Measurements from ENCODE around the gene TNPO1. TPM values are rescaled to one million over a fixed set of nuclear protein-coding genes. Genes with fewer than 3 reads are reported as not detected.

The TNPO1 gene
- total and polyA plus RNA-seq, 9 of the 15 experiments (the other 6 are each of a cell fraction or from before 2014, with no cell fraction given), result 20.8 to 176 (median 97.9) TPM

GRCh38 chr5:72829707-72830106 lies 13.2 kb downstream of the TNPO1 start:
- no peaks in the 10 kb centered on the region for H3K79me2 ChIP-seq (ENCODE audit: control insufficient read depth, insufficient read depth, low read length)
- H3K27me3 ChIP-seq (ENCODE audit: control insufficient read depth in 2 of 2, insufficient read depth in 2 of 2, low read length in 2 of 2), result no peaks in the 10 kb centered on the region
- FAIRE-seq (no peak), DNase-seq (ENCODE audit: extremely low read depth in 1 of 4, low spot score in 3 of 4) (no peak), ATAC-seq (no peak)
- no peaks in the 10 kb centered on the region for H3K9me3 ChIP-seq (replicated peaks; ENCODE audit: control insufficient read depth, insufficient read depth, low read depth, low read length)
- ChIA-PET POLR2A (interaction anchor here (1.0 to 4.5 kb wide), 4 partner anchors 12 to 21 kb away, joined by 3 to 29 read pairs (median 4); partner anchors contain the start of gene TNPO1), CTCF (ENCODE audit: low intra/inter-chr PET ratio) (no interaction called here)
- H3K4me1 ChIP-seq (replicated peaks in 1 of 2; ENCODE audit: control insufficient read depth in 2 of 2, insufficient read depth in 2 of 2, low read length in 2 of 2), result no peaks in the 10 kb centered on the region
- intact Hi-C loops (cut with micrococcal nuclease) (no loop called here), in situ Hi-C loops (cut with MboI) (loop anchor here (5.0 kb wide), 1 partner anchor 67 kb away; no protein-coding TSS in a partner anchor)
- no peak overlapping the region for H3K4me2 ChIP-seq (ENCODE audit: insufficient read depth, low read length)
- no peaks in the 10 kb centered on the region for H3K36me3 ChIP-seq (ENCODE audit: control insufficient read depth, insufficient read depth, low read length)
- no peak overlapping the region for H3K27ac ChIP-seq (ENCODE audit: extremely low read depth, low read depth, low read length)
- H3K9me1 ChIP-seq (ENCODE audit: control insufficient read depth, insufficient read depth, low read length), result no peaks in the 10 kb centered on the region
- no peak overlapping the region for H2AFZ ChIP-seq (ENCODE audit: low read depth, low read length)
- H3K9ac ChIP-seq (ENCODE audit: insufficient read depth in 1 of 2, low read depth in 2 of 2, low read length in 2 of 2), result no peak overlapping the region
- no TSS peak for BruUV-seq (replicated peaks)
- no peaks in the 10 kb centered on the region for H4K20me1 ChIP-seq (replicated peaks; ENCODE audit: control insufficient read depth, insufficient read depth, low read length)
- H3K4me3 ChIP-seq, result no peak overlapping the region
- no peak for TF ChIP-seq PATZ1 (CRISPR knock-in tag; IDR thresholded peaks at IDR 0.05; ENCODE audit: borderline replicate concordance)
- TF ChIP-seq NCOA2 (IDR thresholded peaks at IDR 0.05; ENCODE audit: partially characterized antibody in 2 of 2), result no peak
- no peak for TF ChIP-seq HBP1 (CRISPR knock-in tag; IDR thresholded peaks at IDR 0.05)
